Measurements from ENCODE around the gene PSEN1. TPM values are rescaled to one million over a fixed set of nuclear protein-coding genes. Genes with fewer than 3 reads are reported as not detected.

Gene PSEN1
- total RNA-seq, 1 experiment from 2014 or later, result 49.9 TPM

GRCh38 chr14:73230051-73230450, 93.7 kb downstream of the PSEN1 start:
- H3K4me2 ChIP-seq (ENCODE audit: insufficient read depth, insufficient read length, low read length), result no peak overlapping the region
- Mint-ChIP-seq H3K9me3 (no peaks in the 10 kb centered on the region), H3K27me3 (ENCODE audit: low read depth) (peaks cover 17% of the 10 kb centered on the region), H3K4me3 (no peak overlapping the region), H3K36me3 (ENCODE audit: insufficient read depth in 1 of 3, low read depth in 3 of 3) (peaks cover 0 to 2% (median 0%) of the 10 kb centered on the region in 3 experiments; a peak in 4 of 7 replicates), H3K4me1 (peaks cover 37 to 43% of the 10 kb centered on the region in 2 experiments), H3K27ac (no peak overlapping the region)
- H3K18ac ChIP-seq (ENCODE audit: insufficient read length, low read depth, low read length), result no peak overlapping the region
- no peak overlapping the region for H3T11ph ChIP-seq (ENCODE audit: low read length)
- no peak overlapping the region for H4K8ac ChIP-seq (replicated peaks; ENCODE audit: insufficient read length, low read depth, low read length)
- no peak overlapping the region for H3K4ac ChIP-seq (ENCODE audit: low read depth, low read length)
- H3K23me2 ChIP-seq (ENCODE audit: insufficient read length, low read depth, low read length, poor library complexity, severe bottlenecking), result no peaks in the 10 kb centered on the region
- H4K20me1 ChIP-seq (ENCODE audit: control insufficient read depth, insufficient read depth, insufficient read length), result no peaks in the 10 kb centered on the region
- 0 out of 2 replicates have a peak, but pooled peaks cover 2% of the 10 kb centered on the region for H3K27me3 ChIP-seq (ENCODE audit: insufficient read depth, low read length)
- no peak overlapping the region for H2BK15ac ChIP-seq (ENCODE audit: low read depth, low read length)
- no peak for DNase-seq
- no peak overlapping the region for H2BK120ac ChIP-seq (ENCODE audit: low read depth, low read length, poor library complexity, severe bottlenecking)
- H3K79me2 ChIP-seq (ENCODE audit: insufficient read depth, low read length), result no peaks in the 10 kb centered on the region
- H4K91ac ChIP-seq (ENCODE audit: insufficient read length, low read depth, low read length), result no peak overlapping the region
- H2AK5ac ChIP-seq (ENCODE audit: insufficient read length, low read length), result no peak overlapping the region
- H2BK20ac ChIP-seq (ENCODE audit: low read depth, low read length, poor library complexity, severe bottlenecking), result no peak overlapping the region
- no CpG with 5 or more reads among the region's 6 CpGs for WGBS (ENCODE audit: extremely low coverage, insufficient read length, low lambda C conversion rate)
- H3K14ac ChIP-seq (ENCODE audit: insufficient read depth, low read length), result no peak overlapping the region
- H3K79me1 ChIP-seq (ENCODE audit: insufficient read depth, low read depth, low read length, poor library complexity, severe bottlenecking), result no peaks in the 10 kb centered on the region
- H2BK12ac ChIP-seq (ENCODE audit: insufficient read length, low read depth, low read length), result no peak overlapping the region
- H3K4me1 ChIP-seq (ENCODE audit: insufficient read depth, low read length), result peaks cover 7% of the 10 kb centered on the region; the same call in 1 of the 2 replicates
- H3K9me3 ChIP-seq (ENCODE audit: control insufficient read depth, low read depth, low read length), result no peaks in the 10 kb centered on the region
- no peak overlapping the region for H3K23ac ChIP-seq (ENCODE audit: insufficient read length, low read depth, low read length)
- H4K5ac ChIP-seq (ENCODE audit: insufficient read length, low read depth, low read length), result no peak overlapping the region
- no peak overlapping the region for H2AFZ ChIP-seq (ENCODE audit: low read length)
- H3K27ac ChIP-seq (ENCODE audit: insufficient read length, low read depth, low read length), result no peak overlapping the region
- TF ChIP-seq CTCF (conservative IDR thresholded peaks at IDR 0.05), result no peak
- H2BK5ac ChIP-seq (ENCODE audit: insufficient read length, low read length), result no peak overlapping the region
- no peak overlapping the region for H3K9ac ChIP-seq (ENCODE audit: extremely low read depth, insufficient read length, low read length)
- H3K56ac ChIP-seq (ENCODE audit: insufficient read length, low read depth, low read length), result no peak overlapping the region
